ACC112 (cell line): ENCODE measurements around the gene TRPM6.
"Not testable (repeated sequence)": the region's sequence is repeated elsewhere in the genome, so short reads cannot be mapped to it uniquely, and the experiment has no call there.

Experiments used
- H2AFZ ChIP-seq: fragments of 200-600 bp; sonication (generic); one replicate; pipeline ENCODE4 v1.6.0; 2017; ENCODE audit warnings: antibody characterized with exemption, low read length; ENCODE audit not compliant: unreplicated experiment
- H3K27ac ChIP-seq: fragments of 200-600 bp; sonication (generic); 2 replicates; pipeline ENCODE4 v1.5.1; 2014; ENCODE audit warnings: low read depth, mild to moderate bottlenecking, antibody characterized with exemption, low read length, moderate library complexity
- H3K27me3 ChIP-seq: fragments of 200-600 bp; sonication (generic); 2 replicates; pipeline ENCODE4 v1.6.1; 2014; ENCODE audit warnings: mild to moderate bottlenecking, antibody characterized with exemption, low read length, moderate library complexity, mixed read lengths; ENCODE audit not compliant: insufficient read depth
- H3K36me3 ChIP-seq: fragments of 200-600 bp; sonication (generic); 2 replicates; pipeline ENCODE4 v1.6.1; 2016; ENCODE audit warnings: mild to moderate bottlenecking, antibody characterized with exemption, low read length, moderate library complexity, mixed read lengths; ENCODE audit not compliant: insufficient read depth
- H3K4me1 ChIP-seq: fragments of 200-600 bp; sonication (generic); one replicate; pipeline ENCODE4 v1.6.1; 2016; ENCODE audit warnings: low read length, mixed read lengths; ENCODE audit not compliant: insufficient read depth, unreplicated experiment, control insufficient read depth
- H3K4me3 ChIP-seq: fragments of 200-600 bp; sonication (generic); 2 replicates; pipeline ENCODE4 v1.5.1; 2014; ENCODE audit warnings: mild to moderate bottlenecking, low read depth, low read length
- H3K79me2 ChIP-seq: fragments of 200-600 bp; sonication (generic); one replicate; pipeline ENCODE4 v1.6.0; 2016; ENCODE audit warnings: low read length; ENCODE audit not compliant: control insufficient read depth, unreplicated experiment, insufficient read depth

TRPM6 gene

GRCh38 chr9:74887981-74888370 lies 255 bp upstream of the TRPM6 start:
- no peak overlapping the region for H3K27ac ChIP-seq
- no peaks in the 10 kb centered on the region for H3K4me1 ChIP-seq
- no peak overlapping the region for H2AFZ ChIP-seq
- peaks cover 17% of the 10 kb centered on the region for H3K27me3 ChIP-seq
- no peaks in the 10 kb centered on the region for H3K36me3 ChIP-seq
- H3K4me3 ChIP-seq, result peak overlapping the region; percentile 75; the same call in 1 of the 2 replicates
- H3K79me2 ChIP-seq, result no peaks in the 10 kb centered on the region

- H3K79me2 ChIP-seq, result no peaks in the 10 kb centered on the region
- no peak overlapping the region for H3K4me3 ChIP-seq
- H2AFZ ChIP-seq, result no peak overlapping the region
- H3K27ac ChIP-seq, result no peak overlapping the region
- H3K4me1 ChIP-seq, result no peaks in the 10 kb centered on the region
- no peaks in the 10 kb centered on the region for H3K36me3 ChIP-seq
- H3K27me3 ChIP-seq, result peaks cover 24% of the 10 kb centered on the region
Observed at GRCh38 chr9:74876382-74876949, 11.3 kb downstream of the TRPM6 start.

DNA sequence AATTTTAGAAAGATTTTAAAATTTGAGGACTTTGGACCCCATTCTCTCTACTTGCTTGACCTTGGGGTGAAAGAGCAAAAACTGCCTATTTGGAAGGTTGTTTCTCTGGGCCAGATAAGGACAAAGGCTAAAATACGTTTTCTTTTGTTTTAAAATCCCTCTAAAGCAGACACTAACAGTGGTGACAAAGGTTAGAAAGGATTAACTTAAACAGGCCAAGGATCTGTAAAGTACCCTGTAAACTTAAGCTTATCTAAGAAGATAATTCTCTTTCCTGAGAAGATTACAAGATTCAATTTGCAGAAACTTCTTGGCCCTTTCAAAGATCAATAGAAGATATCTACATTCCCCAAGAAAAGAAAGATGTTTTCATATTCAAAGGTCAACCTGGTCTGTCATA lies 12.1 kb downstream of the TRPM6 start:
- Histone ChIP-seq H3K27ac (no peak overlapping the region), H3K36me3 (no peaks in the 10 kb centered on the region), H3K4me3 (no peak overlapping the region), H3K27me3 (peaks cover 30% of the 10 kb centered on the region), H2AFZ (no peak overlapping the region), H3K4me1 (no peaks in the 10 kb centered on the region), H3K79me2 (no peaks in the 10 kb centered on the region)

- H3K4me3 ChIP-seq, result no peak overlapping the region
- H3K4me1 ChIP-seq, result no peaks in the 10 kb centered on the region
- H2AFZ ChIP-seq, result no peak overlapping the region
- no peaks in the 10 kb centered on the region for H3K36me3 ChIP-seq
- no peaks in the 10 kb centered on the region for H3K79me2 ChIP-seq
- H3K27me3 ChIP-seq, result peaks cover 22% of the 10 kb centered on the region
- no peak overlapping the region for H3K27ac ChIP-seq
Observed at GRCh38 chr9:74874220-74874619, 13.5 kb downstream of the TRPM6 start.

DNA sequence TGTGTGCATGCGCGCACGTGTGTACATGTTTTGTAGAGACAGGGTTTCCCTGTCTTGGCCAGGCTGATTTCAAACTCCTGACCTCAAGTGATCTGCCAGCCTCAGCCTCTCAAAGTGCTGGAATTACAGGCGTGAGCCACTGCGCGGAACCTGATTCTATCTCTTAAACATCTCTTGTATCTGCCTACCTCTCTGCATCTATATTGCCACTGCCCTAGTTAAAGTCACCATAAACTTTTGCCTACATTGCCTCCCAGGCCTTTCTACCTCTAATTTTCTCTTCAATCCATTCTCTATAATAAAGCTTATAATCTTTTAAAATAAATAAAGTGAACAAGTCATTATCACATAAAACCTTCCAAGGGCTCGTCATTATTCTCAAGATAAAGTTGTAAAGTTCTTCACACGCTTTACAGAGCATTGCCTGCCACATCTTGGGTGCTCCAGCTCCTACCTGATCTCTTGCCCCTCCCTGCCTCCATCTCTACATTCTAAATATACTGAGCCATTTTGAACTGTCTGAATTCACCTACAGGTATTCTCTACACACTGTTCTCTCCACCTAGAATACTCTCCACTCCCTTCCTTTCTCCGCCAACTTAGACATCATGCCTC lies 15.0 kb downstream of the TRPM6 start:
- H3K4me1 ChIP-seq, result no peaks in the 10 kb centered on the region
- H3K4me3 ChIP-seq, result no peak overlapping the region
- H3K36me3 ChIP-seq, result no peaks in the 10 kb centered on the region
- H3K27ac ChIP-seq, result no peak overlapping the region
- no peaks in the 10 kb centered on the region for H3K79me2 ChIP-seq
- H2AFZ ChIP-seq, result no peak overlapping the region
- peaks cover 24% of the 10 kb centered on the region for H3K27me3 ChIP-seq

- peaks cover 18% of the 10 kb centered on the region for H3K27me3 ChIP-seq
- H3K4me3 ChIP-seq, result no peak overlapping the region
- H2AFZ ChIP-seq, result no peak overlapping the region
- H3K36me3 ChIP-seq, result no peaks in the 10 kb centered on the region
- no peaks in the 10 kb centered on the region for H3K4me1 ChIP-seq
- H3K27ac ChIP-seq, result no peak overlapping the region
- H3K79me2 ChIP-seq, result no peaks in the 10 kb centered on the region
Observed at GRCh38 chr9:74867483-74867882, 20.2 kb downstream of the TRPM6 start.

DNA sequence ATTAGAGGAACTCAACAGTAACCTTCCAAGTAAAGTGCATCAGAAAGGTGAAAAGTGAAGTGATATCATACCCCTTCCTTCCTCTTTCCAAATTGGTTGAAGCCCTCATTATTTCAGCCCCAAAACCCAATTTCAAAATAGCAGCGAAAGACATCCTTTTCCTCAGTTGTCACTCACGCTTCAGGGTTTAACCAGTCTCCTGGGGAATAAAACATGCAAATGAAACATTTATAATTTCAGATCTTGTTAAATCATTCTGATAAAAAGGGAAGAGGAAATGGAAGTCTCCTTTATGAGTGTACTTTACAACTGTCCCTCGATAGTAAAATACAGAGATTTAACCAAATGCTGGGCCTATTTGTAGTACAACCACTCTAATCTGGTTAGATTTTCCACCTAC lies 22.5 kb downstream of the TRPM6 start:
- peaks cover 3% of the 10 kb centered on the region; the same call in 1 of the 2 replicates for H3K27me3 ChIP-seq
- H3K79me2 ChIP-seq, result no peaks in the 10 kb centered on the region
- no peak overlapping the region for H3K27ac ChIP-seq
- no peaks in the 10 kb centered on the region for H3K36me3 ChIP-seq
- no peak overlapping the region for H2AFZ ChIP-seq
- H3K4me3 ChIP-seq, result no peak overlapping the region
- no peaks in the 10 kb centered on the region for H3K4me1 ChIP-seq

DNA sequence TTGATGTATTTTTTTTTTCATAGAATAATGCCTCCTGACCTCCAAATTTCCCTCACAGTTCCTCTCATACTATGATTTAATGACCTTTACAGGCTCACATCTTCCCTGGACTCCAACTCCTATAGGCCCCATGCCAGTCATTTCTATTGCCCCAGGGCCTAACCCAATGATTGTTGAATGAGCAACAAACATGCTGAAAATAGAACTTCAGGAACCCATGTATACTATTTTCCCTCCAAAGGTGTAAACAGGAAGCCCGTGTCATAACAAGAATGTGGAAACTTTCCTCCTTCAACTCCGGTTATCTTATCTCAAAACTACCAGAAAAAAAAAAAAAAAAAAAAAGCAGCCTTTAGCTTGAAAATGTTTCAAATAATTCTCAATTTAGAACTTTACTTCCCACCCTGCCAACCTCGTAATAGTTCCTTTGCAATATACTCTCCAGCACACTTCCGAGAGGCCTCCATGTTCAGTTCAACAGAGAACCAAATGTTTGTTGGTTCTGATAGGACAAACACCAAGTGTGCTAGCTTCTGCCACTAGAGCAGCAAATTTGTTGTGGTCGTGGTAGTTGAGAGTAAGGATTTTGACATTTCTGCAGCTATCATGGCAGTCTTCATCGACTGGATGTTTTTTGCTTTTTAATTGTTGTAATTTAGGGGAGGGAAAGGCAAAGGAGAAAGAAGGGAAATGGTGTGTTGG lies 25.8 kb downstream of the TRPM6 start:
- Histone ChIP-seq H3K4me3 (no peak overlapping the region), H2AFZ (no peak overlapping the region), H3K36me3 (no peaks in the 10 kb centered on the region), H3K27me3 (no peaks in the 10 kb centered on the region), H3K4me1 (no peaks in the 10 kb centered on the region), H3K79me2 (no peaks in the 10 kb centered on the region), H3K27ac (no peak overlapping the region)

DNA sequence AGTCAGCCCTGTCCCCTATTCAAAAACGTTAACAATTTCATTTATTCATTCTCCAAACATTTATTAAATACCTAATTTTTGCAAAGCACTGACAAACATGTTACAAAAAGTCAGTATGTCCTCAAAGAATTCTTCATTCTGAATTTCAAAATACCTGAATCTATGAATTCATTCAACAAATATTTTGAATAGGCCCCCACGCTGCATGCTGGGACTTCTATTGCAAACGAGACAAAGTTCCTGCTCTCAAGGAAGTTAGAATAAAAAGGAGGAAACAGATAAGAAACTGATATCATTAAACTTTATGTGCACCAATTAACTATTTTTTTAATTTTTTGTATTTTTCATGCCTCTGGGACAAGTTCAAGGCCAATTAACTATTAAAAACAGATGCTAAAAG lies 26.6 kb downstream of the TRPM6 start:
- H3K79me2 ChIP-seq, result no peaks in the 10 kb centered on the region
- H3K4me1 ChIP-seq, result no peaks in the 10 kb centered on the region
- H2AFZ ChIP-seq, result no peak overlapping the region
- H3K36me3 ChIP-seq, result no peaks in the 10 kb centered on the region
- H3K4me3 ChIP-seq, result no peak overlapping the region
- no peak overlapping the region for H3K27ac ChIP-seq
- no peaks in the 10 kb centered on the region for H3K27me3 ChIP-seq

DNA sequence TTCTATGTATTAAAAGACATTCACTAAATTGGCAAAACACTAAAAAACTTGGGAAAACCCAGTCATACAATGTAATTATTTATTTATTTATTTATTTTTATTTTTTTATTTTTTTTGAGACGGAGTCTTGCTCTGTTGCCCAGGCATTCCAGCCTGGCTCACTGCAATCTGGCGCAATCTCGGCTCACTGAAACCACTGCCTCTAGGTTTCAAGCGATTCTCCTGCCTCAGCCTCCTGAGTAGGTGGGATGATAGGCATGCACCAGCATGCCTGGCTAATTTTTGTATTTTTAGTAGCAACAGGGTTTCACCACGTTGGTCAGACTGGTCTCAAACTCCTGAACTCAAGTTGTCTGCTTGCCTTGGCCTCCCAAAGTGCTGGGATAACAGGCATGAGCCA lies 27.5 kb downstream of the TRPM6 start:
- not testable (repeated sequence) for H2AFZ ChIP-seq, H3K4me1 ChIP-seq, H3K36me3 ChIP-seq, H3K79me2 ChIP-seq, H3K4me3 ChIP-seq, H3K27ac ChIP-seq, H3K27me3 ChIP-seq

GRCh38 chr9:74859786-74860185 lies 27.9 kb downstream of the TRPM6 start:
- H3K79me2 ChIP-seq, result no peaks in the 10 kb centered on the region

More at GRCh38 chr9:74859786-74860185, 27.9 kb downstream of the TRPM6 start:
- no peaks in the 10 kb centered on the region for H3K4me1 ChIP-seq
- no peaks in the 10 kb centered on the region for H3K36me3 ChIP-seq
- H3K4me3 ChIP-seq, result no peak overlapping the region
- H2AFZ ChIP-seq, result no peak overlapping the region
- H3K27ac ChIP-seq, result no peak overlapping the region
- H3K27me3 ChIP-seq, result no peaks in the 10 kb centered on the region
